NT2/D1 (cell line): ENCODE measurements around the gene SECTM1.

Experiments used
- SUZ12 ChIP-seq: IDR thresholded peaks from 2 replicates; pipeline ENCODE4 v1.6.1; 2011; ENCODE audit not compliant: insufficient read length, insufficient read depth; ENCODE audit errors: extremely low read depth
- YY1 ChIP-seq: IDR thresholded peaks from 2 replicates; pipeline ENCODE4 v1.6.1; 2011; ENCODE audit not compliant: insufficient read length, insufficient read depth

GRCh38 chr17:82342361-82343079 is 9.0 kb upstream of the SECTM1 start:
- no peak for TF ChIP-seq YY1
- no peak for TF ChIP-seq SUZ12
